Measurements from ENCODE around the gene TULP1.

TULP1 gene

DNA sequence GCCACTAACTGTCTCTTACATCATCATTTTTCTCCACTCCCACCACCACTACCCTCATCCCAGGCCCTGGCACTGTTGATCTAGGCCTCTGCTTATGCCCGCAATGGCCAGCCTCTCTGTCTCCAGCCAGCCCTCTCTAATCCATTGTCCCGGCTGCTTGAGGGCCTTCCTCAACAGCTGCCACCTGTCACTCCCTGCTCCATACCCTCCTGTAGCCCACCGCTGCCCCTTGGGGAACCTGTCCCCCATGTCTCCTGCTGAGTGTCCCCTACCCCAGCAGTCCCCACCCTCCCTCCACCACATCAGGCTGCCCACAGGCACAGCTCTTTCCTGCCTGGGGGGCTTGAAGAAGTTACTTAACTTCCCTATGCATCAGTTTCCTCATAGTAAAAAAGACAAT is 29.2 kb downstream of the TULP1 start:
- H3K27ac ChIP-seq: no peak overlapping the region

DNA sequence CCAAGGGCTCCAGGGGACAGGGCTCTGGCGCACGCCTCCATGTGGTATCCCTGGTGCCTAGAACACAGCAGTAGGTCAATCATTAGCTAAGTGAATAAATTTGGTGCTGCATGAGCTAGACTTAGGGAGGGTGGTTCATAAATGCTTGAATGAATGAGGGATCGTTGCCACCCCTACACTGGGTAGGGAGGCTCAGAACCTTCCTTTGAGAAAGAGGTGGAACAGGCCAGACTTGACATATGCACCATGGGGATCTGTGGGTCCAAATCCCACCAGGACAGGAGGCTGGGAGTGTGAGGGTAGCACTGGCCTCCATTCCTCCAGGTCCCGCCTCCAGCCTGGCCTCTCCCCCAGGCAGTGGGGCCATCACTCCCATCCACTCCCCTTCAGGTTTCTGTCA is 29.6 kb downstream of the TULP1 start:
- Histone ChIP-seq H3K9me3 (no peaks in the 10 kb centered on the region), H3K4me3 (ENCODE audit: low read depth in 1 of 2, low read length in 1 of 2) (no peak overlapping the region), H3K4me1 (ENCODE audit: control insufficient read depth in 1 of 2, insufficient read depth in 1 of 2, low read depth in 1 of 2, low read length in 1 of 2) (peaks cover 26 to 27% of the 10 kb centered on the region in 2 experiments), H3K27ac (no peak overlapping the region), H3K36me3 (no peaks in the 10 kb centered on the region), H3K27me3 (no peaks in the 10 kb centered on the region)
- TF ChIP-seq, protein P1, sequence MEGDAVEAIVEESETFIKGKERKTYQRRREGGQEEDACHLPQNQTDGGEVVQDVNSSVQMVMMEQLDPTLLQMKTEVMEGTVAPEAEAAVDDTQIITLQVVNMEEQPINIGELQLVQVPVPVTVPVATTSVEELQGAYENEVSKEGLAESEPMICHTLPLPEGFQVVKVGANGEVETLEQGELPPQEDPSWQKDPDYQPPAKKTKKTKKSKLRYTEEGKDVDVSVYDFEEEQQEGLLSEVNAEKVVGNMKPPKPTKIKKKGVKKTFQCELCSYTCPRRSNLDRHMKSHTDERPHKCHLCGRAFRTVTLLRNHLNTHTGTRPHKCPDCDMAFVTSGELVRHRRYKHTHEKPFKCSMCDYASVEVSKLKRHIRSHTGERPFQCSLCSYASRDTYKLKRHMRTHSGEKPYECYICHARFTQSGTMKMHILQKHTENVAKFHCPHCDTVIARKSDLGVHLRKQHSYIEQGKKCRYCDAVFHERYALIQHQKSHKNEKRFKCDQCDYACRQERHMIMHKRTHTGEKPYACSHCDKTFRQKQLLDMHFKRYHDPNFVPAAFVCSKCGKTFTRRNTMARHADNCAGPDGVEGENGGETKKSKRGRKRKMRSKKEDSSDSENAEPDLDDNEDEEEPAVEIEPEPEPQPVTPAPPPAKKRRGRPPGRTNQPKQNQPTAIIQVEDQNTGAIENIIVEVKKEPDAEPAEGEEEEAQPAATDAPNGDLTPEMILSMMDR (IDR thresholded peaks at IDR 0.05): no peak

More for the DNA sequence above, 29.2 kb downstream of the TULP1 start:
- H3K36me3 ChIP-seq: no peaks in the 10 kb centered on the region
- H3K27me3 ChIP-seq: no peaks in the 10 kb centered on the region
- TF ChIP-seq, protein P1 (IDR thresholded peaks at IDR 0.05): no peak
- H3K9me3 ChIP-seq: no peaks in the 10 kb centered on the region
- H3K4me1 ChIP-seq (ENCODE audit: control insufficient read depth in 1 of 2, insufficient read depth in 1 of 2, low read depth in 1 of 2, low read length in 1 of 2): peaks cover 30 to 31% of the 10 kb centered on the region in 2 experiments
- no peak overlapping the region for H3K4me3 ChIP-seq (ENCODE audit: low read depth in 1 of 2, low read length in 1 of 2)

DNA sequence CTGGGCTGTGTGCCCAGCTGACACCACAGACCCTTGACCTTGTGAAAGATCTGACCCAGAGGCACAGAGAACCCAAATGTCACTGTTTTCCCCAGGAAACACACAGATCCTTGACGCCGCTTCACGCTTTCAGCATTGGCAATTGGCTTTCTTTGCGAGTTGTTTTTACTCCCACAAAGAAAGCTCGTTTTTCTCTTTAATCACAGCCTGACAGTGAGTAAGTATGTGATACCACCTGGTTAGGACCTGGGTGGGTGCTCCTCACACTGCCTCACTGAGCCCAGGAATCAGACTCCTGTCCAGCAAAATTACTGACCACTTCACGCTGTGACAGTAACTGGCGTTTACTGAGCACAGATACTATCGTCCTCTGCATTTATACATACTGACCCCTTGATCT is 31.5 kb downstream of the TULP1 start:
- Histone ChIP-seq H3K9me3 (no peaks in the 10 kb centered on the region), H3K36me3 (no peaks in the 10 kb centered on the region), H3K4me1 (ENCODE audit: control insufficient read depth in 1 of 2, insufficient read depth in 1 of 2, low read depth in 1 of 2, low read length in 1 of 2) (peaks cover 20 to 21% of the 10 kb centered on the region in 2 experiments), H3K27ac (no peak overlapping the region), H3K27me3 (no peaks in the 10 kb centered on the region), H3K4me3 (ENCODE audit: low read depth in 1 of 2, low read length in 1 of 2) (no peak overlapping the region)
- TF ChIP-seq, protein P1 (IDR thresholded peaks at IDR 0.05): no peak

DNA sequence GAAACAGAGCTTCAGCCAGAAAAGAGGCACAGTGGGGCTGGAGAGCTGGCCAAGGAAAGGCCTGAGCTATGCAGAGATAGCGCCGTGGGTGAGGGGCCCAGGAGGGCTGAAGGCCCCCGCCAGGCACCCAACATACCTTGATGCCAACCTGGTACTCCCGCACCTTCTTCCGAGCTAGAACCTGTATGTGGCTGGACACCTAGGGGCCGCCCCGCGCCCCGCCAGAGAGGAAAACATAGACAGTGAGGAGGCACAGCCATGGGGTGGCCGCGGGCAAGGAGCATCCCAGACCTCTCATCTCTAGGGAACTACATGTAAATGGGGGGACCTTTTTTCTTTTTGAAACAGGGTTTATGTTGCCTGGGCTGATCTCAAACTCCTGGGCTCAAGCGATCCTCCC is 32.5 kb downstream of the TULP1 start:
- Histone ChIP-seq H3K4me1 (ENCODE audit: control insufficient read depth in 1 of 2, insufficient read depth in 1 of 2, low read depth in 1 of 2, low read length in 1 of 2) (peaks cover 19 to 21% of the 10 kb centered on the region in 2 experiments), H3K4me3 (ENCODE audit: low read depth in 1 of 2, low read length in 1 of 2) (no peak overlapping the region), H3K36me3 (no peaks in the 10 kb centered on the region), H3K27ac (no peak overlapping the region), H3K27me3 (no peaks in the 10 kb centered on the region), H3K9me3 (no peaks in the 10 kb centered on the region)
- TF ChIP-seq, protein P1 (IDR thresholded peaks at IDR 0.05): no peak

DNA sequence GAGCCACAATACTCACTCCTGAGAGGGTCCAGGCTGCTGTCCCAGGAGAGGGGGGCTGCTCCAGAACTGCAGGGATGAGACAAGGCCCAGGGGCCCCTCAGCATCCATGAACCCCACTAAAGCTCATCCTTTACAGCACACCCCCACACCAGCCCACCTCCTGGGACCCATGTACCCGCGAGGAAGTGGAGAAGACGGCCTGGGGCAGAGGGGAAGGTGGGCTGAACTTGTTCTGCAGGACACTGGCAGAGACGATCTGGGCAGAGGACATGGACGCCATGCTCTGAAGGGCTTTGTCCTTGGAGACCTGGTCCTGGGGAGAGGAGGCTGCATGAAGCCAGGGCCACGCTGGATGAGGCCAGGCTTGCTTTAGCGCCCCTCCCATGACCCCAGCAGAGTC is 34.4 kb downstream of the TULP1 start:
- H3K4me3 ChIP-seq (ENCODE audit: low read depth in 1 of 2, low read length in 1 of 2): no peak overlapping the region
- H3K4me1 ChIP-seq (ENCODE audit: control insufficient read depth in 1 of 2, insufficient read depth in 1 of 2, low read depth in 1 of 2, low read length in 1 of 2): peaks cover 2 to 3% of the 10 kb centered on the region in 2 experiments
- no peak overlapping the region for H3K27ac ChIP-seq
- TF ChIP-seq, protein P1 (IDR thresholded peaks at IDR 0.05): no peak
- H3K27me3 ChIP-seq: no peaks in the 10 kb centered on the region
- H3K36me3 ChIP-seq: no peaks in the 10 kb centered on the region
- H3K9me3 ChIP-seq: no peaks in the 10 kb centered on the region

Measured in neutrophil (primary cell).